Activated naive CD4-positive, alpha-beta T cell (primary cell): ENCODE data around the gene SLC9A9.

Experiments used
- DNase-seq, 4 experiments: peaks; one replicate each; lab custom pipeline; 2025; lab: John Stamatoyannopoulos, UW

The SLC9A9 gene

GRCh38 chr3:143843587-143843986 is 4.7 kb downstream of the SLC9A9 start:
- DNase-seq, result no peak

GRCh38 chr3:143840636-143841035 is 7.6 kb downstream of the SLC9A9 start:
- no peak for DNase-seq

- no peak for DNase-seq
Measured at GRCh38 chr3:143839980-143840379, 8.3 kb downstream of the SLC9A9 start.

- no peak for DNase-seq
Measured at GRCh38 chr3:143837076-143837475, 11.2 kb downstream of the SLC9A9 start.

- no peak for DNase-seq
Measured at GRCh38 chr3:143835312-143835711, 13.0 kb downstream of the SLC9A9 start.

- DNase-seq, result no peak
Measured at GRCh38 chr3:143832433-143832832, 15.8 kb downstream of the SLC9A9 start.

GRCh38 chr3:143831994-143832393 is 16.3 kb downstream of the SLC9A9 start:
- DNase-seq, result no peak

- DNase-seq, result no peak
Measured at GRCh38 chr3:143831208-143831607, 17.1 kb downstream of the SLC9A9 start.

- DNase-seq, result no peak
Measured at GRCh38 chr3:143830786-143831185, 17.5 kb downstream of the SLC9A9 start.

- no peak for DNase-seq
Measured at GRCh38 chr3:143830063-143830462, 18.2 kb downstream of the SLC9A9 start.

- DNase-seq, result no peak
Measured at GRCh38 chr3:143827425-143827824, 20.8 kb downstream of the SLC9A9 start.

- DNase-seq, result no peak
Measured at GRCh38 chr3:143826296-143826695, 22.0 kb downstream of the SLC9A9 start.

GRCh38 chr3:143825513-143825912 is 22.8 kb downstream of the SLC9A9 start:
- DNase-seq, result no peak

GRCh38 chr3:143824735-143825385 is 23.4 kb downstream of the SLC9A9 start:
- no peak for DNase-seq

- no peak for DNase-seq
Measured at GRCh38 chr3:143822798-143823197, 25.5 kb downstream of the SLC9A9 start.

- no peak for DNase-seq
Measured at GRCh38 chr3:143822374-143822773, 25.9 kb downstream of the SLC9A9 start.

- no peak for DNase-seq
Measured at GRCh38 chr3:143821862-143822261, 26.4 kb downstream of the SLC9A9 start.

- no peak for DNase-seq
Measured at GRCh38 chr3:143820466-143821221, 27.6 kb downstream of the SLC9A9 start.

- DNase-seq, result no peak
Measured at GRCh38 chr3:143819890-143820289, 28.4 kb downstream of the SLC9A9 start.

- no peak for DNase-seq
Measured at GRCh38 chr3:143814443-143814889, 33.8 kb downstream of the SLC9A9 start.

GRCh38 chr3:143812481-143812880 is 35.8 kb downstream of the SLC9A9 start:
- DNase-seq, result no peak

GRCh38 chr3:143811602-143812001 is 36.7 kb downstream of the SLC9A9 start:
- no peak for DNase-seq

- no peak for DNase-seq
Measured at GRCh38 chr3:143810953-143811265, 37.4 kb downstream of the SLC9A9 start.
